Tibial nerve (tissue), 4 donors: ENCODE measurements around the gene USO1.

ENCODE experiments used
- EP300 ChIP-seq, 2 donors: sonication (generic); formaldehyde crosslinking; IDR thresholded peaks; one replicate each; pipeline ENCODE4 v1.6.1; 2017; ENCODE audit warnings: antibody characterized with exemption in 2 of 2, mild to moderate bottlenecking in 1 of 2
- POLR2A ChIP-seq, 2 donors: fragments of 450-650 bp; IDR thresholded peaks; one replicate each; pipeline ENCODE4 v1.6.1; 2017; ENCODE audit warnings: antibody characterized with exemption in 2 of 2, mild to moderate bottlenecking in 2 of 2, moderate library complexity in 2 of 2
- TF ChIP-seq, protein P1 (sequence below), 5 experiments: fragments of 200-600 bp in 3 of 5; fragments of 450-650 bp in 2 of 5; sonication (generic) in 3 of 5; IDR thresholded peaks; one replicate each; pipeline ENCODE4 v1.5.1; 2016 to 2019; ENCODE audit warnings: antibody characterized with exemption in 5 of 5, mild to moderate bottlenecking in 3 of 5, moderate library complexity in 2 of 5

DNA sequence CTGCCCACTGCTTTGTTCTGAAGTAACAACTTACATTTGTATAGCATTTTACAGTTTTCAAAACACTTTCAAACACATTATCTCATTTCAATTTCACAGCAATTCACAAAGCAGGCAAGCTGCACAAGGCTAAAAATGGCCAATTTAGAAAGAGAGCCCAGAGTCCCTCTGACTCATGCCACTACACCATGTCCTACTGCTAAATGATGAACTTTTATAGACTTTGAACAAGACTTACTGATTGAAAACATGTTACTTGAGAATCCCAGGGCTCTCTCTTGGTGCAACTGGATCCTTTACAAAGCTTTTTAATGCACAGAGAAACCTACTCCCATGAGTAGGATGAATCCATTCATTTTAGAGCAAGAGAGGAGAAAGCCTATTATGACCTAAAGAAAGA is 45.4 kb upstream of the USO1 start:
- TF ChIP-seq, protein P1, sequence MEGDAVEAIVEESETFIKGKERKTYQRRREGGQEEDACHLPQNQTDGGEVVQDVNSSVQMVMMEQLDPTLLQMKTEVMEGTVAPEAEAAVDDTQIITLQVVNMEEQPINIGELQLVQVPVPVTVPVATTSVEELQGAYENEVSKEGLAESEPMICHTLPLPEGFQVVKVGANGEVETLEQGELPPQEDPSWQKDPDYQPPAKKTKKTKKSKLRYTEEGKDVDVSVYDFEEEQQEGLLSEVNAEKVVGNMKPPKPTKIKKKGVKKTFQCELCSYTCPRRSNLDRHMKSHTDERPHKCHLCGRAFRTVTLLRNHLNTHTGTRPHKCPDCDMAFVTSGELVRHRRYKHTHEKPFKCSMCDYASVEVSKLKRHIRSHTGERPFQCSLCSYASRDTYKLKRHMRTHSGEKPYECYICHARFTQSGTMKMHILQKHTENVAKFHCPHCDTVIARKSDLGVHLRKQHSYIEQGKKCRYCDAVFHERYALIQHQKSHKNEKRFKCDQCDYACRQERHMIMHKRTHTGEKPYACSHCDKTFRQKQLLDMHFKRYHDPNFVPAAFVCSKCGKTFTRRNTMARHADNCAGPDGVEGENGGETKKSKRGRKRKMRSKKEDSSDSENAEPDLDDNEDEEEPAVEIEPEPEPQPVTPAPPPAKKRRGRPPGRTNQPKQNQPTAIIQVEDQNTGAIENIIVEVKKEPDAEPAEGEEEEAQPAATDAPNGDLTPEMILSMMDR (IDR thresholded peaks at IDR 0.05), result no peak
- no peak for TF ChIP-seq POLR2A (IDR thresholded peaks at IDR 0.05)
- no peak for TF ChIP-seq EP300 (IDR thresholded peaks at IDR 0.05)
